NCI-H2107 treated with DMSO at 0.1 percent for 48 hours (cell line): Measurements from ENCODE around the gene MROH2B.

Source experiments
- DNase-seq: peaks from one replicate; lab custom pipeline; 2025; ENCODE audit not compliant: unreplicated experiment; lab: John Stamatoyannopoulos, UW

MROH2B gene

GRCh38 chr5:40973364-40974004 is 97.7 kb downstream of the MROH2B start:
- no peak for DNase-seq

GRCh38 chr5:40972434-40972833 is 98.7 kb downstream of the MROH2B start:
- no peak for DNase-seq

GRCh38 chr5:40962207-40962955 is 108.8 kb downstream of the MROH2B start:
- no peak for DNase-seq

- DNase-seq = no peak
Measured at GRCh38 chr5:40960037-40960436, 111.1 kb downstream of the MROH2B start.

GRCh38 chr5:40958811-40959210 is 112.3 kb downstream of the MROH2B start:
- no peak for DNase-seq

GRCh38 chr5:40957048-40957447 is 114.1 kb downstream of the MROH2B start:
- no peak for DNase-seq

- DNase-seq = no peak
Measured at GRCh38 chr5:40955313-40955712, 115.8 kb downstream of the MROH2B start.
